ENCODE results near the gene ODAD4. TPM values are rescaled to one million over a fixed set of nuclear protein-coding genes. Genes with fewer than 3 reads are reported as not detected.
A peak's percentile ranks its signal among the peaks of the same experiment; 100 is the strongest.

ODAD4 gene
- 0.63 and 0.76 TPM in 2 replicates for total RNA-seq

GRCh38 chr17:41930009-41930832 lies at the start of gene ODAD4:
TSS of gene ODAD4 (plus strand) at chr17:41930617. CDS start at chr17:41930724, 107 bp downstream.
- H3K27ac Mint-ChIP-seq, result peak within 1 kb of the TSS; percentile 96
- no peaks in the 10 kb centered on the region for H3K9me3 Mint-ChIP-seq
- H3K36me3 Mint-ChIP-seq (ENCODE audit: low read depth), result peaks cover 11% of the 10 kb centered on the region
- H3K4me3 Mint-ChIP-seq, result peak within 1 kb of the TSS; percentile 95
- peaks cover 31% of the 10 kb centered on the region for H3K4me1 Mint-ChIP-seq
- intact Hi-C loops (cut with micrococcal nuclease), result loop anchor here (1.0 kb wide), 3 partner anchors 11 to 242 kb away; partner anchors contain the start of genes CNP and EIF1
- H3K27me3 Mint-ChIP-seq, result no peaks in the 10 kb centered on the region
- peak; percentile 99 for DNase-seq

GRCh38 chr17:41882756-41883155 lies 47.7 kb upstream of the ODAD4 start:
- Mint-ChIP-seq H3K27me3 (no peaks in the 10 kb centered on the region), H3K4me1 (no peaks in the 10 kb centered on the region), H3K4me3 (no peak overlapping the region), H3K9me3 (no peaks in the 10 kb centered on the region), H3K36me3 (ENCODE audit: low read depth) (peaks cover 69% of the 10 kb centered on the region), H3K27ac (no peak overlapping the region)
- intact Hi-C loops (cut with micrococcal nuclease), result no loop called here
- no peak for DNase-seq

DNA sequence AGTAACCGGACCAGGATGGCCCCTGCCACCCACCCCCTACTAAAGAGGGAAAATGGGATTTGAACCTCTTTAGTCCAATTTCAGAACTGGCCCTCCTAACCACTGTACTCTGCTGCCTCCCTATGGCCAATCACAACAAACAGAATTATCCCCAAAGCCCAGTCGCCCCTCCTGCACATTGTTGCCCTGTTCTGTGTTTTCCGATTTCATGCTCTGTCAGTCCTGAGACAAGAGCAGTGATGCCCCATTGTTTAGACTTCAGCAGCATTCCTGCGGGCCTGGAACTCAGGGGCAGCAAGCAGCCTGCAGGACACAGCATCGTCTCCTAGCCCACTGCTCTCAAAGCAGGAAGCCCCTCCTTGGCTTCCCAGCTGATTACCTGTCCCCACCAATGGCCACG lies 44.7 kb upstream of the ODAD4 start:
- no peak overlapping the region for H3K27ac Mint-ChIP-seq
- H3K4me3 Mint-ChIP-seq, result no peak overlapping the region
- no peaks in the 10 kb centered on the region for H3K27me3 Mint-ChIP-seq
- DNase-seq, result peak; percentile 62
- H3K9me3 Mint-ChIP-seq, result no peaks in the 10 kb centered on the region
- H3K4me1 Mint-ChIP-seq, result no peaks in the 10 kb centered on the region
- H3K36me3 Mint-ChIP-seq (ENCODE audit: low read depth), result peaks cover 58% of the 10 kb centered on the region
- intact Hi-C loops (cut with micrococcal nuclease), result loop anchor here (1.0 kb wide), 1 partner anchor 147 kb away; no protein-coding TSS in a partner anchor

- intact Hi-C loops (cut with micrococcal nuclease), result no loop called here
- Mint-ChIP-seq H3K4me3 (no peak overlapping the region), H3K4me1 (peaks cover 3% of the 10 kb centered on the region), H3K27ac (no peak overlapping the region), H3K9me3 (no peaks in the 10 kb centered on the region), H3K27me3 (no peaks in the 10 kb centered on the region), H3K36me3 (ENCODE audit: low read depth) (peaks cover 58% of the 10 kb centered on the region)
- DNase-seq, result no peak
Measured at GRCh38 chr17:41888332-41888965, 42.0 kb upstream of the ODAD4 start.

GRCh38 chr17:41891135-41892020 lies 39.0 kb upstream of the ODAD4 start:
- H3K27ac Mint-ChIP-seq, result no peak overlapping the region
- peaks cover 51% of the 10 kb centered on the region for H3K36me3 Mint-ChIP-seq (ENCODE audit: low read depth)

GRCh38 chr17:41892021-41892376 lies 38.4 kb upstream of the ODAD4 start:
- Mint-ChIP-seq H3K36me3 (ENCODE audit: low read depth) (peaks cover 55% of the 10 kb centered on the region), H3K27ac (no peak overlapping the region)

More at GRCh38 chr17:41891135-41892020, 39.0 kb upstream of the ODAD4 start:
- Mint-ChIP-seq H3K4me3 (no peak overlapping the region), H3K27me3 (no peaks in the 10 kb centered on the region), H3K9me3 (no peaks in the 10 kb centered on the region), H3K4me1 (peaks cover 5% of the 10 kb centered on the region)
- no peak for DNase-seq
- intact Hi-C loops (cut with micrococcal nuclease), result no loop called here

GRCh38 chr17:41893384-41893783 lies 37.0 kb upstream of the ODAD4 start:
- H3K27ac Mint-ChIP-seq, result no peak overlapping the region
- no peak overlapping the region for H3K4me3 Mint-ChIP-seq
- no peaks in the 10 kb centered on the region for H3K9me3 Mint-ChIP-seq
- peaks cover 57% of the 10 kb centered on the region for H3K36me3 Mint-ChIP-seq (ENCODE audit: low read depth)
- no peaks in the 10 kb centered on the region for H3K27me3 Mint-ChIP-seq
- intact Hi-C loops (cut with micrococcal nuclease), result no loop called here
- H3K4me1 Mint-ChIP-seq, result peaks cover 5% of the 10 kb centered on the region
- DNase-seq, result no peak

More at GRCh38 chr17:41892021-41892376, 38.4 kb upstream of the ODAD4 start:
- Mint-ChIP-seq H3K4me3 (no peak overlapping the region), H3K27me3 (no peaks in the 10 kb centered on the region), H3K4me1 (peaks cover 5% of the 10 kb centered on the region), H3K9me3 (no peaks in the 10 kb centered on the region)
- DNase-seq, result no peak
- intact Hi-C loops (cut with micrococcal nuclease), result no loop called here

DNA sequence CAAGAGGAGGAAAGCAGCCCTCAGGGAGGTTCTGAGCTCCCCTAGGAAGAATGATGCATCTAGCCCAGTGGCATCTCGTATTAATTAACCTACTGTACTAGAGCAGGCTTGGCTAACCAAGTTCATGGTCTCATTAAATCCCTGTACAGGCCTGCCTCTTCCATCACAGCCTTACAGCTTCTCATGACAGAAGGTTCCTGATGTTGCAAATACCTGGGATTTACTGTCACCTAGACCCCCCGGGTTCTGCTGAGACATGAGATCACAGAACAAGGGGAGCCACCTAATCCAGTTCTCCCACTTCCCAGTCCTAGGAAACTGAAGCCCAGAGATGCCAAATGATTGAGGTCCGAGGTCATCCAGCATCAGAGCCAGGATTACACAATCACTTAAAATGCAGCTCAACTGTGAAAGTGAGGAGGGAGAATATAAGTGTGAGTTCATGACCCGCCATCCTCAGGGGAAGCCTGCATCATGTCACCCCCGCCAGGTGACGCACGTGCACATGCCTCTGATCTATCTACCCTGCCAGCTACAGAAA lies 35.6 kb upstream of the ODAD4 start:
- intact Hi-C loops (cut with micrococcal nuclease), result no loop called here
- H3K27me3 Mint-ChIP-seq, result no peaks in the 10 kb centered on the region
- H3K27ac Mint-ChIP-seq, result no peak overlapping the region
- no peak for DNase-seq
- peaks cover 64% of the 10 kb centered on the region for H3K36me3 Mint-ChIP-seq (ENCODE audit: low read depth)
- H3K4me3 Mint-ChIP-seq, result no peak overlapping the region
- H3K9me3 Mint-ChIP-seq, result no peaks in the 10 kb centered on the region
- peaks cover 5% of the 10 kb centered on the region for H3K4me1 Mint-ChIP-seq

DNA sequence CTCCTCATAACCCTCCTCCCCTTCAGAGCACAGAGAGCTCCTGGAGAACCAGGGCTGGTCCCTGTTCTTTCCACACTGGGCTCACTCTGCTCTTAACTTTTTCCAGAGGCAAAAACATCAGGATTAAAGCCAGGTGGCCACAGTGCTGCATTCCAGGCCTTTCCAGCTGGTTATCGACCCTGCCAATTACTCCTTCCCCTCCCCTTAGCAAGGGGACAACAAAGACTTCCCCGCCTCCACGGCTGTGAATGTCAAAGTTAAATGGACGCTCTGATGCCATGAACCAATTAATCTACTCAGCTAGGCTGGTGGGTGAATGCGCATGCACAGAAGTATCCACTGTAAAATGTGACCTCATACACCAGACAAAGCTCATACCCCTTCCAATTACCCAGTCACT lies 34.8 kb upstream of the ODAD4 start:
- H3K36me3 Mint-ChIP-seq (ENCODE audit: low read depth), result peaks cover 63% of the 10 kb centered on the region
- H3K27ac Mint-ChIP-seq, result no peak overlapping the region
- H3K4me1 Mint-ChIP-seq, result peaks cover 5% of the 10 kb centered on the region
- H3K27me3 Mint-ChIP-seq, result no peaks in the 10 kb centered on the region
- no peak for DNase-seq
- intact Hi-C loops (cut with micrococcal nuclease), result no loop called here
- no peak overlapping the region for H3K4me3 Mint-ChIP-seq
- no peaks in the 10 kb centered on the region for H3K9me3 Mint-ChIP-seq

DNA sequence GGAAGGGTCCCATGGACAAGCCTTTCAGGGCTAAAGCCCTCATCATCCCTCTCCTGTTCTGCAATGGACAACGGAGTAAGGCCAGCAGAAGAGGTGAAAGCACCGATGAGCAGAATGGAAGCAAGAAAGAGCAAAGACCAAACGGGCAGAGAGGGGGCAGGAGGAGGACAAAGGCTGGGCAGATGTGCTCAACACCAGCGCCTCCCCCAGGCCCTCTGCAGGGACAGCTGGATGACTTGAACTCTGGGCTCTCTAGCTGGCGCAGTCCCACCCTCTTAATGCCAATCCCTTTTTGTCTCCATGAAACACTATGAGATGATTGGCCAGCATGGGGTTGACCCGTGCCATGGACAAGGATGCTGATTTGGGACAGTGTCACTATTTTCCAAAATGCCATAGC lies 33.7 kb upstream of the ODAD4 start:
- intact Hi-C loops (cut with micrococcal nuclease), result no loop called here
- Mint-ChIP-seq H3K27me3 (no peaks in the 10 kb centered on the region), H3K4me1 (peaks cover 7% of the 10 kb centered on the region), H3K4me3 (no peak overlapping the region), H3K9me3 (no peaks in the 10 kb centered on the region), H3K36me3 (ENCODE audit: low read depth) (peaks cover 70% of the 10 kb centered on the region), H3K27ac (no peak overlapping the region)
- DNase-seq, result no peak

DNA sequence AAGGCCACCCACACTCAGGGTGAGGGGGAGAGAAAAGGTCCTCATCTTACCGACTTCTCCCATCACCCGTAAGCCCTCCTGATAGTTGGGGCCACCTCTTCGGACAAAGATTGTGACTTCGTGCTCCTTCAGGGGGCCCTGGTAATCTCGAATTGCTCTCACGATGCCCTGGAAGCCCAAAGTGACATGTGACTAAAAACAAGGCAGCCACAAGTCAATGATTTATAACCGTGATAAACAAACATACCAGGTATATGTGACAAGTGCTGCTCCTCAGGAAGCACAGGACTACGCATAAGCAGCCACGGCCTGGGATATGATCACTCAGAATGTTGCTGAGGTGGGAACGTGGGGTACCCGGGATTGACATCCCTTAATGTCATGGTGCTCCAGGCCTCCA lies 28.8 kb upstream of the ODAD4 start:
- Mint-ChIP-seq H3K4me3 (no peak overlapping the region), H3K27ac (no peak overlapping the region), H3K36me3 (ENCODE audit: low read depth) (peaks cover 66% of the 10 kb centered on the region), H3K9me3 (no peaks in the 10 kb centered on the region), H3K4me1 (peaks cover 2% of the 10 kb centered on the region), H3K27me3 (no peaks in the 10 kb centered on the region)
- no peak for DNase-seq
- intact Hi-C loops (cut with micrococcal nuclease), result no loop called here

GRCh38 chr17:41904242-41904841 lies 26.1 kb upstream of the ODAD4 start:
- Mint-ChIP-seq H3K27ac (no peak overlapping the region), H3K36me3 (ENCODE audit: low read depth) (peaks cover 64% of the 10 kb centered on the region), H3K9me3 (no peaks in the 10 kb centered on the region), H3K4me3 (no peak overlapping the region), H3K27me3 (no peaks in the 10 kb centered on the region), H3K4me1 (peaks cover 4% of the 10 kb centered on the region)
- intact Hi-C loops (cut with micrococcal nuclease), result no loop called here
- no peak for DNase-seq

GRCh38 chr17:41905172-41905571 lies 25.2 kb upstream of the ODAD4 start:
- Mint-ChIP-seq H3K4me3 (no peak overlapping the region), H3K4me1 (peaks cover 4% of the 10 kb centered on the region), H3K9me3 (no peaks in the 10 kb centered on the region), H3K36me3 (ENCODE audit: low read depth) (peaks cover 67% of the 10 kb centered on the region), H3K27me3 (no peaks in the 10 kb centered on the region), H3K27ac (no peak overlapping the region)
- DNase-seq, result no peak
- intact Hi-C loops (cut with micrococcal nuclease), result no loop called here

Data from activated CD4-positive, alpha-beta T cell treated with anti-CD3 and anti-CD28 coated beads, Interleukin-2, amount 10 ng/mL, durations not matched to agents 24 days and 14 days (primary cell).